NOMO-1 treated with DMSO at 0.1 percent for 48 hours (cell line): ENCODE measurements around the gene PDGFB.
A peak's percentile ranks its signal among the peaks of the same experiment; 100 is the strongest.
"Not testable (repeated sequence)": the region's sequence is repeated elsewhere in the genome, so short reads cannot be mapped to it uniquely, and the experiment has no call there.

Experiments used
- DNase-seq: peaks from one replicate; lab custom pipeline; 2025; ENCODE audit not compliant: unreplicated experiment; lab: John Stamatoyannopoulos, UW

PDGFB gene

DNA sequence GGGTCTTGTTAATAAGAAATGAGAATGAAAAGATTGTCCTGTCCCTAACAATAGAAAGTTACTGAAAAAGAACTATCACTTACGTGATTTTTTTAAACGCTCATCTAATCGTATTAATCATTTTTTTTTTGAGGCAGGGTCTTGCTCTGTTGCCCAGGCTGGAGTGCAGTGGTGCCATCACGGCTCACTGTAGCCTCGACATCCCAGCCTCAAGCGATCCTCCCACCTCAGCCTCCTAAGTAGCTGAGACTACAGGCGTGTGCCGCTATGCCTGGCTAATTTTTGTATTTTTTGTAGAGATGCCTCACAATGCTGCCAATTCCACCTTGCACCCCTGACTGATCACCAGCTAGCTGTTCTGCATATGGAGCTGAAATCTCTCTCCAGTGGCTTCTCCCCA, 15.7 kb downstream of the PDGFB start:
- no peak for DNase-seq

GRCh38 chr22:39227542-39228272, 17.1 kb downstream of the PDGFB start:
- DNase-seq = no peak

DNA sequence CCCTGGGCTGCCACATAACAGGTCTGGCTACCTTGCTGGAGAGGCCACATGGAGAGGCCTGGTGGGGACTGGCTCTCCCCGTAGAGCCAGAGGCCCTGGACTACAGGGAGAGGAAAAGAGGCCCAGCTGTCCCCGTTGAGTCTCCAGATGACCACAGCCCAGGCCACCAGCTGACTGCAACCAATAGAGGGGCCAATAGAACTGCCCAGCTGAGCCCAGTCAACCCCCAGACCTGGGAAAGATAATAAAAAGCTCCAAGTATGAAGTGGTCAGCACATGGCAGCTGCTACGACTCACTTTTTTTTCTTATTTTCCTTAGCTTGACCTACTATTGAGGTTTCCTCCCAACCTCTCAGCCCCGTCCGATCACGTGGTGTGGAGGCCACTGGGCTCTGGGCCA, 18.4 kb downstream of the PDGFB start:
- no peak for DNase-seq

DNA sequence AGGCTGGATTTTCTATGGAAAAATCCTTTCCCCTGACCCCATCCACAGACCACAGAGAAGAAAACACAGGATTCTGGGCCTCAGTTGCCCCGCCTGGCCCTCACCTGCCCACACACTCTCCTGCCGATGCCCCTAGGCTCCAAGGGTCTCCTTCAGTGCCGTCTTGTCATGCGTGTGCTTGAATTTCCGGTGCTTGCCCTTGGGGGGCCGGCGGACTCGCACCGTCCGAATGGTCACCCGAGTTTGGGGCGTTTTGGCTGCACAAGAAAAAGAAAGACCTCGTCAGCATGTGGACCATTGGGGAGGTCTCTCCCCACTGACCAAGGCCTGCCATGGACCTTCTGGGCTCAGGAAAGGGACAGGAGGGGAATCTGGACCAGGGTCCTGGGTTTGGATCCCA, 19.2 kb downstream of the PDGFB start:
- no peak for DNase-seq

GRCh38 chr22:39224550-39224949, 20.2 kb downstream of the PDGFB start:
- DNase-seq = no peak

DNA sequence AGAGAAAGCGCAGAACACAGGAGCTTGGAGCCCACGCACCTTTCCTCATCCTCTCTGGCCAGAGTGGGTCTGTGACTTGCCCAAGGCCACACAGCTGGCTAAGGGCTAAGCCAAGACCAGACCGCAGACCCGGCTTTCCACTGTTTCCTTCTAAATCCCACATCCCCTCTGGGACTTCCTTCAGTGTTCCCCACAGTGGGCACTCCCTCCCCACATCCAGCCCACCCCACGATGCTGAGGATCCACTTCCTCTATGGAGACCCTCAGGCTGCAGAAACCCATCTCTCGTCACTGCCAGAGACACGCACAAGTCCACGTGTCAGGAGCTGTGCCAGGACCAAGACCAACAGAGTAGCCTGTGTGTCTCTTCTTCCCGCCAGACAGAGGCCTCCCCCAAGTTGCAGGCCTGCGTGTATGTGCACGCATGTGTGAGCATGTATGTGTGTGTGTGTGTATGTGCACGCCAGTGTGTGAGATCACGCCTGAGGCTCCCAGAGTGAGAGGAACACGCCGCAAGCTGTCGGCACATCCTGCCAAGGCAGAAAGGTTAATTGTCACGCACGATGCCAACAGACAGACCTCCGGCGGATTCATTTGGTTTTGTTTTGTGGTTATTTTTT, 21.6 kb downstream of the PDGFB start:
- no peak for DNase-seq

DNA sequence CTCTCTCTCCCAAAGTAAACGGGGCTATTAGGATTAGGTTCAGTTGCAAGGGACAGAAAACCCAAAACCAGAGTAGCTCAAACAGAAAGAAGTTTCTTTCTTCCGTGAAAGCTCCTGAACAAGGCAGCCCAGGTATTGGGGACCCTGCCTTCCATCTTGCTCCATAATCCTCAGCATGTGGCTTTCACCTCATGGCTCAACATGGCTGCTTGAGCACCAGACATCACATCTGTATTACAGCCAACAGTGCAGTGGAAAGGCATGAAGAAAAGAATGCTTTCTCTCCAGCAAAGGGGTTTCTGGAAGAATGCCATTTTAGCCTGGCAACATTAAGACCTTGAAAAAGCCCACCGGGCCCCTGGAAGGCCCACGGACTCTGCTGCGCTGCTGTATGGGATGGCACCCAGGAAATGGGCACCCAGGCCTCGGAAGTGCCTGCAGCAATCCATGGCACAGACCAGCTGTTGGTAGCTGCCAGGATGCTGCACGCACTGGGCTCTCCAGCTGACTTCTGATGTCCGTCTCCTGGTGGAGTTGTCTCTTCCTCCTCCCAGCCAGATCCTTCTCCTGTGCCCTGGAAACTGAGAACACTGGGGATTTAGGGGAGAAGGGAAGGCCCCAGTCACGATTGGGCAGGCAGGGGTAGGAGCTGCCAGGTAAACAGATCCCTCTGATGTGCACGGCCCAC, 22.6 kb downstream of the PDGFB start:
- no peak for DNase-seq

DNA sequence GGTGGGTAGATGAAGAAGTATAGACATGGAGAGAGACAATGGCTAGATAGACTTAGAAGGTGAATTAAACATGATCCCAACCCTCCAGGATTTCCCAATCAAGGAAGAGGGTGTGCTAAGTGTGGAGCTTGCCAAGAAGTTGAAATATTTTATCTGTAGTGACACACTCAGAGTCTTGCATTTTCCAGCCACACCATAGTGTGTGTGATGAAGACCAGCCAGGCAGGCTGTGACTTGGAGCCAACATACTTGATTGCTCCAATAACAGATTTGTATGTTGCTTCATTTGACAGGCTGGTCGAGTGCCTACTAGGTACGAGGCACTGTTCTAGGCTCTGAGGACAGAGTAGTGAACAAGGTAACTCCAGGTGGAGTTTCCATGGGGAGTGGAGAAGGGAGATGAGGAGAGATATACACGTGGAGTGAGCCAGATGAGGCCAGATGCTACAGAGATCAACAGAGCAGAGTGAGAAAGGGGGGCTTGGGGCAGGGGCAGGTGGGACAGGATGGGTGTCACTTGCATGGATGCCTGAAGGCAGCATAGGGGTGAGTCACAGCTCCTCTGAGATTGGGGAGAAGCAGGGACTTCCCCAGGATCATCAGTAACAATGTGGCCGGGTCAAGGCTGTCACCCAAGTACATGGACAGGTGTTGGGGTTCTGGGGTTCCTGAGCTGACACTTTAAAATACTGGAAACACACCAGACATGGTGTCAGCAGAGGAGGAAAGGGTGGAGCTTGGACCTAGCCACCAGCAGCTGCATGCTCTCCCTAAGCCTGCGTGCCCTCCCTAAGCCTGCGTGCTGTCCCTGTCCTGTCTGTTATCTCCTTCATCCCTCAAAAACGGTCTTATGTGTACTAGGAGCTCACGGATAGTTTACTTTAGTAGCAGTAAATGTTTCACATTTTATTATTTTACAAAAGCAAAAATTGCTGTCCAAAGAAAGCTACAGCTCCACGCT, 23.6 kb downstream of the PDGFB start:
- no peak for DNase-seq

GRCh38 chr22:39220450-39220849, 24.3 kb downstream of the PDGFB start:
- no peak for DNase-seq

DNA sequence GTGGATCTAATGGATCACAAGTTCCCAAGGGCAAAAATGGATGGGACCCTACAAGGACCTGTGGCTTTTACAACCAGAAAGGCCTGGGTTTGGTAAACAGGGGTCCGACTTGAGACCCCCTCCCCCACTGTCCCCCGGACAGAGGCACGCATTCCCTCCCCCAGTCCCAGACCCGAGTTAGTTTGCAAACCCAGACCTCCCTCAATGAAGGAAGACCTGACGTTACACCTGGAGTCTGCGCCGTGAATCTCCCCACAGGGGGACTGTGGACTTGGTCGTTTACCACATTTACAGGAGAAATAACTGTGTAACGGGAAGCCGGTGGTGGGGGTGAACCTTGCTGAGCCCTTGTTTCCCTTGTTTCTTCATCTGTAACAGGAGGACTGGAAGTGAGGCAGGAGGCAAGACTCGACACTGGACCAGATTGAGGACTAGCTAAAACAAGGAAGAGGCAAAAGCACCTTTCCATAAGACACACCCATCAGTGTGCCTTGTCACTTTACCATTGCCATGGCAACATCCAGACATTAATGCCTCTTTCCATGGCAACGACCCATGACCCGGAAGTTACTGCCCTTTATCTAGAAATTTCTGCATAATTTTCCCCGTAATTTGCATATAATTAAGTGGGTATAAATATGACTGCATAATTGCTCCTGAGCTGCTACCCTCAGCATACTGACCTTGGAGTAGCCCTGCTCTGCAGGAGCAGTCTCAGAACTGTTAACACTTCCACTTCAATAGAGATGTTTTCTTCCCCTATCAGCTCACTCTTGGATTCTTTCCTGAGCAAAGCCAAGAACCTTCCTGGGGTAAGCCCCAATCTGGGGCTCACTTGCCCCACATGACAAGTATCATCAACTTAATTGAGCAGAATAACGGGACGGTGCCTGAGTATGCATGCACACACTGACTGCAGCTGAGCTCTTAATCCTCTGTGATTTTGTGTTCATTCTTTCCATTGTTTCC, 25.4 kb downstream of the PDGFB start:
- no peak for DNase-seq

DNA sequence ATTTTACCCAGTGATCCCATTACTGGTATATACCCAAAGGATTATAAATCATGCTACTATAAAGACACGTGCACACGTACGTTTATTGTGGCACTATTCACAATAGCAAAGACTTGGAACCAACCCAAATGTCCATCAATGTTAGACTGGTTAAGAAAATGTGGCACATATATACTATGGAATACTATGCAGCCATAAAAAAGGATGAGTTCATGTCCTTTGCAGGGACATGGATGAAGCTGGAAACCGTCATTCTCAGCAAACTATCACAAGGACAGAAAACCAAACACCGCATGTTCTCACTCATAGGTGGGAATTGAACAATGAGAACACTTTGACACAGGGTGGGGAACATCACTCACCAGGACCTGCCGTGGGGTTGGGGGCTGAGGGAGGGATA, 26.4 kb downstream of the PDGFB start:
- not testable (repeated sequence) for DNase-seq

DNA sequence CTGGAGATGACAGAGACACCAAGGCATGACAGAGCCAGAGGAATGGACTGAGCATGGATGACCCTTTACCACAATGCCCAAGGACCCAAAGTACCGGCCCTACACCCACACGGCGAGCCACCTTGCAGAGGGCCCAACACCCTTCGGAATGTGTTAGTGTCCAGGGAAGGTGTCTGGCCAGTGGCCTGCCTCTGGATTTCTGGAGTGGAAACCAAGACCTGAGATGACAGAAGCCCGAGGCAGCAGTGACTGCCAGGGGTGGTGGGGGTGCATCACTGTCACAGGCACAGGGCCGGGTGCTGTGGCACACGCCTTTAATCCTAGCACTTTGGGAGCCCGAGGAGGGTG, 28.7 kb downstream of the PDGFB start:
- DNase-seq = no peak

DNA sequence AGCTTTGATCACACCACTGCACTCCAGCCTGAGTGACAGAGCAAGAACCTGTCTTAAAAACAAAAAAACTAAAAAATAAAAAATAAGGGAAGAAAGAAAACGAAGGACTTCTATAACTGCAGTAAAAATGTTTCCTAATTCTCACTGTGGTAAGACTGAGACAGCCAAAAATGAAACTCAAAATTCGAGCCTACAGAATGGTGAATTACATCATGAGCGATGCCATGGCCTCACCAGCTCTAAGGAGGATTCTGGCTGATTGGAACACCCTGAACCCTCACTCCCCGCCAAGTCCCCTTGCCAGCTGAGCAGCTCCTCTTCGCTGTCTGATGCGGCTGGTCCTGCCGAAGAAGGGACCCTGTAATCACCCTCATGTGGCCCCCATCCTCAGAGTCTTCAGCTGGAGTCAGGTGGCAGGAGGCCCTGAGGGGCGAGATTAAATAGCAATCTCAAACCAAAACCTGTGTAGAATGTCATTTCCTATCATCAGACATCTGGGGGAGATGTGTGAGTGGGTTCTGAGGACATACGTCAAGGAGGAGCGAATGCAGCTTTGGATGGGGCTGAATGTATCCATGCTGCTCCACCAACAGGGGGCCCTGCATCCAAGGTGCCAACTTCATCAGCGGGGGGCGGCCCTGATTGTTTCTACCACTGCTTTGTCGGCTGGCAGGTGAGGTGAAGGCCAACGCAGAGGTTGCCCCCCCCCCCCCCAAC, 29.2 kb downstream of the PDGFB start:
- DNase-seq = peak; percentile 34

DNA sequence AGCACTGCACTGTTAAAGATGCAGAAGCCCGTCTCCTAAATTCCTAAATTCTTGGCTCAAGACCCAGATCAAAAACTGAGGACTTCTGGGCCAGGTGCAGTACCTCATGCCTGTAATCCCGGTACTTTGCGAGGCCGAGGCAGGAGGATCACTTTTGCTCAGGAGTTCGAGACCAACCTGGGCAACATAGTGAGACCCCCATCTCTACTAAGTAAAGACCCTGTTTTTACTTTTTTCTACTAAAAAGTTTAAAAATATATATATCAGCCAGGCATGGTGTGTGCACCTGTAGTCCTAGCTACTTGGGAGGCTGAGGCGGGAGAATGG, 29.7 kb downstream of the PDGFB start:
- DNase-seq = no peak

DNA sequence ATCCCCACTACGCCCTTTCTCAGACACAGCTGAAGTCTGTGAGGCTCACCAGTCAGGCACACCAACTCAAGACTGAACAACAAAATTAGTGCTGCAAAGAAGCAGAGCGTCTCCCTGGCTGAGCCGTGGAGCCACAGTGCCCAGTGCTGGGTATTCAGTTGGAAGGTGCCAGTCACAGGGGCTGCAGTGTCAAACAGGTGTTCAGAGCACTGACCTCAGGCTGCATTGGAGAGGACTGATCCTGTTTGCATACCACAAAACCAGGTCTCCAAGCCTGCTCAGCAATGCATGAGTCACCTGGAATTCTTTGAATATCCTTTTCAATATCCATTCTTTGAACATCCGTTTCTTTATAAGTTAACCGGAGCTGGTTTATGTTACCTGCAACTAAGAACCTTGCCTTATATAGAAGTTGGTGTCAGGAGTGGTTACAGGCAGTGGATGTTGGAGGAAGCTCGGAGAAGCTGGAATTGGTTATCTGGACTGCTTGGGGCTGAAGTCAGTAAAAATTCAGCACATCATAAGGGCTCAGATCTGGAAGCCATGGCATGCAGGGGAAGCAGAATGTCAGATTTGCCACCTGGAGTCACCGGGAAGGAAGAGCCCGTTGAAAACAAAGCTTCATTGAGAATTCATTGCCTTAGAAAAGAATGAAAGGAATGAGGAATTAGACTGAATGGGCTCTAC, 30.3 kb downstream of the PDGFB start:
- no peak for DNase-seq

GRCh38 chr22:39214006-39214382, 30.8 kb downstream of the PDGFB start:
- DNase-seq = no peak

- DNase-seq = no peak
Observed at GRCh38 chr22:39212721-39213376, 31.9 kb downstream of the PDGFB start.

GRCh38 chr22:39209756-39210155, 35.0 kb downstream of the PDGFB start:
- no peak for DNase-seq
